HUES64 (cell line): Measurements from ENCODE around the gene PATL1.
A peak's percentile ranks its signal among the peaks of the same experiment; 100 is the strongest.

Experiments used
- H3K27ac ChIP-seq: 2 replicates; pipeline ENCODE4 v1.7.0; 2013; ENCODE audit warnings: low read depth, low read length, inconsistent platforms
- H3K27me3 ChIP-seq: 2 replicates; pipeline ENCODE4 v1.6.1; 2013; ENCODE audit warnings: mild to moderate bottlenecking, low read length; ENCODE audit not compliant: insufficient read depth
- H3K36me3 ChIP-seq: 2 replicates; pipeline ENCODE4 v1.6.1; 2013; ENCODE audit warnings: mild to moderate bottlenecking, low read length; ENCODE audit not compliant: insufficient read depth
- H3K4me1 ChIP-seq: 2 replicates; pipeline ENCODE4 v1.6.1; 2013; ENCODE audit warnings: mild to moderate bottlenecking, low read length, moderate library complexity; ENCODE audit not compliant: insufficient read depth
- H3K4me3 ChIP-seq: 2 replicates; pipeline ENCODE4 v1.5.1; 2013; ENCODE audit warnings: mild to moderate bottlenecking, low read length, moderate library complexity
- H3K9ac ChIP-seq: 2 replicates; pipeline ENCODE4 v1.6.1; 2013; ENCODE audit warnings: mild to moderate bottlenecking, low read depth, low read length
- H3K9me3 ChIP-seq: 2 replicates; pipeline ENCODE4 v1.6.1; 2013; ENCODE audit warnings: low read depth, low read length; ENCODE audit not compliant: insufficient read depth
- WGBS: fragments of 150-250, 120-280 bp; methylation state at CpG from one replicate; pipeline ENCODE4 v1.1.7; 2013; ENCODE audit warnings: missing lambda C conversion rate; 5-methylcytosine and 5-hydroxymethylcytosine counted together

The PATL1 gene

DNA sequence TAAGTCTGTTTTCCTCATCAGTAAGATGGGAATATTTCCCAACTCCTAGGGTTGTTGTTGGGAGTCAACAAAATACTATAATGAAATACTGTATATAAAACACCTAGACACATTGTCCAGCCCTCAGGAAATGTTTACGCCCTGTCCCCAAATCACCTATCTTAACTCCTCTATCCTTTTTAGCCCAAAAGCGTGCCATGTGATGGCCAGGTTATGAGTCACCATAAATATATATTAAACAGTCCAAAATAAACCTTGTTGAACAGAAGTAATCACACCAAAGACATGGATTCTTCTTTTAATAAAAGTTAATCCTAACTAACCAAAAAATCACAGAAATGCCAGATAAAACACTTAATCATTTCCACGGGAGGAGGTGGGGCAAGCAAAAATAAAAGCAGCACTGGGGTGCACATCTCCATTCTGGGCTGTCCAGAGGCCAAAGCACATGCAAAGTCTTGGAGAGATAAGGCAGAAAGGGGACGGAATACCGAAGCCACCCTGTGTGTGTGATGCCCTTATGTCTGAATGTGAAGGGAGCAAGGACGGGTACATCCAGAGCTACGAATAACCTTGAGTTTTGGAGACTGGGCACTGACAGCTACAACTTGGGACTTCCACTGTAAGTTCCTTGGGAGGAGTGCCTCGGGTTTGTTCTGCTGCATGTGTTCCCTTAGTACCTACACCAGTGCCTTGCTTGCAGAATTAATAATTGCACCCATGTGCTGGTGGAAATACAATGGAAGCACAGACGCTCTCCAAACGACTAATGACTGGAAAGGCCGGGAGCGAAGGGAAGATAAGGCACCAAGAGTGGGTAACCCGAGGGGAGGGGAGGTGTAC is 54.3 kb downstream of the PATL1 start:
- Histone ChIP-seq H3K36me3 (peaks cover 27% of the 10 kb centered on the region), H3K9ac (peak overlapping the region; percentile 61), H3K4me3 (peak overlapping the region; percentile 68), H3K27ac (no peak overlapping the region; the same call in 1 of the 2 replicates), H3K4me1 (peaks cover 9% of the 10 kb centered on the region), H3K27me3 (no peaks in the 10 kb centered on the region), H3K9me3 (no peaks in the 10 kb centered on the region)
- 30% methylated on average over 13 of the region's 13 CpGs for WGBS

DNA sequence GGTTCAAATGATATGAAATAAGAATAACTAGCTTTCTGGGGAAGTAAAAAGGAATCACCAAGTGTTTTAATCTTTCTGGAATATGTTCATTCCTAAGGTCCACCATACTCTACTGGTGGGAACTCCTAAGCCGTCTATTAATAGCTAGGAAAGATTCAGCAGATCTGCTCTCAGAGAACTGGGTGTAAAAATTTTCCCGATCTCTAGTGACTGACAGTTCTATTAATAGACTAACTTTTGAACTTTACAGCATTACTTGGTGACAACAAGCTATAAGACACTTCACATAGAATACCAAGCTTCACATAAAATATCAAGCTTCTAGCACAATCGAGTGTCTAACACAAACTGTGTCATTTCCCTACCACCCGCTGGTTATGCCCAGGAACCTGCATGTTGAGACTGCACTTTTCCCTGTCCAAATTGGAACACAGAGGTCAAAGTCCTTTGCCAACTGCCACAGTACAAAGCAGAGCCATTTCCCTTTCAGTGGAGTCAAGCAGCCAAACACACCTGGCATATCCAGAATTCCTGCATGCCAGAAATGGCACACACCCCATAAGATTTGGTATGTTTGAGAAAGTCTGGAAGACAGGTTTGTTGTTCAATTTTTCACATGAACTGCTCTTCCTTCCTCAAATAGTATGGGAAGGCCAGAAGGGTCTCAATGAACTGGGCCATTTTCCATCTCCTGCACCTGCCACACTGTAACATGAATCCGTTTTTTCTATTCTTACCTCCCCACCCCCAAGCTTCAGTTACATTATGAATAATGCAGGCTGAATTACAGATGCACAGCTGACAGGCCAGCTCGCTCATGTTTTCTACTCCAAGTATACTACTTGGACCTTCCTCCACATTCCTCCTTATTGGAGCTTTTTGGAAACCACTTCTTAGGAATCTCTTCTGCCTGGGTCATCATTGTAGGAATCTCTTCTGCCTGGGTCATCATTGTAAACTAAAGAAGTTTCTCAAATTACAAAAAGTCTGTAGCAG is 57.0 kb downstream of the PATL1 start:
- H3K4me3 ChIP-seq = no peak overlapping the region
- no peak overlapping the region for H3K27ac ChIP-seq
- no peaks in the 10 kb centered on the region for H3K27me3 ChIP-seq
- 95% methylated on average over 6 of the region's 6 CpGs for WGBS
- H3K4me1 ChIP-seq = peaks cover 9% of the 10 kb centered on the region
- H3K9me3 ChIP-seq = no peaks in the 10 kb centered on the region
- H3K9ac ChIP-seq = 0 out of 2 replicates have a peak overlapping the region, but pooled peaks have one; percentile 3
- peaks cover 53% of the 10 kb centered on the region for H3K36me3 ChIP-seq

DNA sequence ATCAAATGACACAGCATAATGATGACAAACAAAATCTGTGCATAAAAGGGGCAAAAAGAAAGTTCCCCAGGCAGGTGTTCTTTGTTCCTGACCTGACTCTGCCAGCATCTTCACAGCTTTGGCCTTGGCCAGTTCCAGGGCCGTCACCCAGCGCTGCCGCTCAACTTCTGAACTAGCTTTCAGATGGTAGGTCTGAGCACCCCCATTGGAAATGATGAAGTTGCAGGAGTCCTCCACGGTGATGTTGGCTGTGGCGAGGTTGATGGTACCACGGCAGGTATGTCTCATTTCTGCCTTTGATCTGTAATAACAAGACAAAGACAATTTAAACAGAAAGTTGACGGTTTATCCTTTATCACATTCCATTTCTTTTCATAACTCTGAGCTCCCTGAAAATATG is 58.5 kb downstream of the PATL1 start:
- Histone ChIP-seq H3K27me3 (no peaks in the 10 kb centered on the region), H3K9me3 (no peaks in the 10 kb centered on the region), H3K4me3 (no peak overlapping the region), H3K9ac (no peak overlapping the region), H3K36me3 (peaks cover 69% of the 10 kb centered on the region), H3K4me1 (peaks cover 9% of the 10 kb centered on the region), H3K27ac (no peak overlapping the region)
- WGBS = 95% methylated on average over 7 of the region's 7 CpGs

GRCh38 chr11:59607703-59608454 is 61.0 kb downstream of the PATL1 start:
- Histone ChIP-seq H3K4me3 (no peak overlapping the region), H3K36me3 (peaks cover 82% of the 10 kb centered on the region)
- 93% methylated on average over 5 of the region's 6 CpGs for WGBS

DNA sequence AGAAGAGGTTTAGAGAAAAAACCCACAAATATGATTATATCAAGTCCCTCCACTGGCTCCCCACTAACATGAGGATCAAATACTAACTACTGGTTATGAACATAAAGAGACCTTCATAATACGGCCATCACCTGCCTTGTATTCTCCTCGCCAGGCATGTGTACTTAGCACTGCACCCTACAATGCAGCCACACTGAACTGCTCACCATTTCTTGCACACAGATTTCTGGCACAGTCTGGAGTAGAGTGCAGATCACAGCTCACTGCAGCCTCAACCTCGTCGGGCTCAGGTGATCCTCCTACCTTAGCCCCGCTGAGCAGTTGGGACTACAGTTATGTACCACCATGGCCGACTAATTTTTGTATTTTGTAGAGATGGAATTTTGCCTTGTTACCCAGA is 66.4 kb downstream of the PATL1 start:
- no peak overlapping the region for H3K4me3 ChIP-seq
- no peak overlapping the region for H3K9ac ChIP-seq
- 95% methylated on average over 6 of the region's 6 CpGs for WGBS
- no peaks in the 10 kb centered on the region for H3K27me3 ChIP-seq
- H3K9me3 ChIP-seq = no peaks in the 10 kb centered on the region
- no peak overlapping the region for H3K27ac ChIP-seq
- H3K36me3 ChIP-seq = peaks cover 97% of the 10 kb centered on the region
- H3K4me1 ChIP-seq = no peaks in the 10 kb centered on the region

More at GRCh38 chr11:59607703-59608454, 61.0 kb downstream of the PATL1 start:
- Histone ChIP-seq H3K4me1 (no peaks in the 10 kb centered on the region), H3K27me3 (no peaks in the 10 kb centered on the region), H3K9me3 (no peaks in the 10 kb centered on the region), H3K27ac (no peak overlapping the region), H3K9ac (no peak overlapping the region)

- H3K27ac ChIP-seq = no peak overlapping the region
- no peak overlapping the region for H3K9ac ChIP-seq
- H3K9me3 ChIP-seq = no peaks in the 10 kb centered on the region
- no peaks in the 10 kb centered on the region for H3K4me1 ChIP-seq
- H3K27me3 ChIP-seq = no peaks in the 10 kb centered on the region
- 97% methylated on average over 4 of the region's 4 CpGs for whole genome bisulfite sequencing
- no peak overlapping the region for H3K4me3 ChIP-seq
- H3K36me3 ChIP-seq = peaks cover 95% of the 10 kb centered on the region
These were observed 67.0 kb downstream of the PATL1 start for GRCh38 chr11:59601788-59602187.

DNA sequence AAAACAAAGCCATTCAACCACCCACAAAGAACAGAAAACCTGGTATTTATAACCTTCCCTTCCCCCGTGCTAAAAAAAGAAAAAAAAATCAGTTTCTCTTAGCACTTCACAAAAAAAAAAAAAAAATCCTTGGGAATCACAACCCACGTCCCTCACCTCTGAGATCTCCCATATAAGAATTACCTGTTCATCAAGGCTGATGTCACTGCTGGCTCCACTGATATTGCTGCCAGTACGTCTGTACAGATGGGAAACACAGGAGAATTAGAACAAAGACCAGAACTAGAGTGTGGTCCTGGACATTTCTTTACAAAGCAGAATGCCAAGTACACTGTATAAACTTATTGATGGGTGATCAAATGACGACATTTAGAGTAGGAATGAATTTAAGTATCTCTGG is 68.2 kb downstream of the PATL1 start:
- H3K9ac ChIP-seq = no peak overlapping the region
- H3K4me1 ChIP-seq = no peaks in the 10 kb centered on the region
- no peaks in the 10 kb centered on the region for H3K9me3 ChIP-seq
- no peaks in the 10 kb centered on the region for H3K27me3 ChIP-seq
- 89% methylated on average over 4 of the region's 4 CpGs for WGBS
- H3K27ac ChIP-seq = no peak overlapping the region
- peaks cover 93% of the 10 kb centered on the region for H3K36me3 ChIP-seq
- H3K4me3 ChIP-seq = no peak overlapping the region

DNA sequence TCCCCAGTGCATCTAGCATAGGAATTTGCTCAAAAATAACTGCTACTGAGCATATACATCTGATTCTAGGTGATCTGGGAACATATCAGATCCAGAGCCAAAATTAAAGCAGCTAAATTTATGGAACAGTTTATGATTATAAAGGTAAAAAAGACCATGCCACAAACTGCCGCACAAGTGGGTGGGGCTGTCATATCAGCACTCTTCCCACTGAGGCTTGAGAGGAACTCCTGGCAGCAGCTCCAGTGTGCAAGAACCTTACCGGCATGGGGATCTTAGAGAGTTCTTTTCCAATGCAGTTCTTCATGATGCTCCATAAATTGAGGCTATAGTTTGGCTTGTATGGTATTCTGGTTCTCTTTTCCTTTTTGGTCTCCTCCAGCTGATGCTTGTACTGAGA is 68.6 kb downstream of the PATL1 start:
- Histone ChIP-seq H3K9me3 (no peaks in the 10 kb centered on the region), H3K27ac (no peak overlapping the region), H3K36me3 (peaks cover 93% of the 10 kb centered on the region), H3K4me3 (no peak overlapping the region), H3K4me1 (no peaks in the 10 kb centered on the region), H3K9ac (no peak overlapping the region), H3K27me3 (no peaks in the 10 kb centered on the region)
- 92% methylated on average over 2 of the region's 2 CpGs for WGBS

DNA sequence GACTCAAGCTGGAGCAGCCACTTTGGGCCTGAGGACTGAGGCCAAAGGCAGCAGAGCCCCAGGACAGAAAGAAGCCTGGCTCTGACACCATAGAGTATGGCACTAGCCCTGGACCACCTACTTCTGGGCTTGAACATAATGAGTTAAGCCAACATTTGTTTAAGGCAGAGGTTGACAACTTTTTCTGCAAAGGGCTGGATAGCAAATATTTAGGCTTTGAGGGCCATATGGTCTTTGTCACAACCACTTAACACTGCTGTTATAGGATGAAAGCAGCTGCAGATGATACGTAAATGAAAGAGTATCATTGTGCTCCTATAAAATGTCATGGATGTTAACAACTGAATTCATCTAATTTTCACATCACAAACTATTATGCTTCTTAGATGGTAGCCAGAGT is 69.9 kb downstream of the PATL1 start:
- H3K27me3 ChIP-seq = no peaks in the 10 kb centered on the region
- H3K4me1 ChIP-seq = no peaks in the 10 kb centered on the region
- H3K36me3 ChIP-seq = peaks cover 94% of the 10 kb centered on the region
- H3K9me3 ChIP-seq = no peaks in the 10 kb centered on the region
- no peak overlapping the region for H3K4me3 ChIP-seq
- no peak overlapping the region for H3K9ac ChIP-seq
- WGBS = no CpG with 5 or more reads among the region's 1 CpG
- H3K27ac ChIP-seq = no peak overlapping the region
